Hematopoietic multipotent progenitor cell treated with erythropoietin and hydrocortisone succinate and interleukin-3 and kit ligand, for 4 days (in vitro differentiated cells): ENCODE data around the gene SIK3.

Source experiments
- DNase-seq: peaks from one replicate; pipeline ENCODE4 v3.0.0-alpha.2; 2015

The SIK3 gene

GRCh38 chr11:117107701-117108590 is 9.7 kb upstream of the SIK3 start:
- no peak for DNase-seq

- DNase-seq, result no peak
Observed at GRCh38 chr11:117100556-117100955, 2.3 kb upstream of the SIK3 start.

- peak; percentile 44 for DNase-seq
Observed at GRCh38 chr11:117099696-117100095, 1.5 kb upstream of the SIK3 start.

GRCh38 chr11:117097389-117098268 is 599 bp downstream of the SIK3 start:
- DNase-seq, result peak; percentile 56

GRCh38 chr11:117097014-117097388 is 1.2 kb downstream of the SIK3 start:
- DNase-seq, result peak; percentile 35

GRCh38 chr11:117096201-117096991 is 1.8 kb downstream of the SIK3 start:
- peak; percentile 70 for DNase-seq

GRCh38 chr11:117095284-117096161 is 2.7 kb downstream of the SIK3 start:
- peak; percentile 80 for DNase-seq

DNA sequence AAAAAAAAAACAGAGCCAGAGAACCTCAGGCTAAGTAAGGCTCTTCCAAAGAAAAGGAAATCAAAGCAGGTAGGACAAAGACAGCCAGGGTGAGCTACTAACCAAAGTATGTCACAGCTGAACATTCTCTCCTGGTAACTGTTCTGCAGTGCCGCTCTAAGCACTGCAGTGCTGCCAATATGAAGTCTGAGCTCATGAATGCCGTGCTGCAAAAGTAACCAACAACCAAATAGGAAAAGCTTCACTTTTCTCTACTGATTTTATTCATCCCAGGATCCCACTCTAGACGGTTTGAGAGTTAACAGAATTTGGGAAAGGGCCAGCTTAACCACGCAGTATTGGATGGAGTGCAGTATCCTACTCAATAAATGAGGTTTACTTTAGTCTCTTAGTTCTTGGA is 3.5 kb downstream of the SIK3 start:
- DNase-seq, result no peak

DNA sequence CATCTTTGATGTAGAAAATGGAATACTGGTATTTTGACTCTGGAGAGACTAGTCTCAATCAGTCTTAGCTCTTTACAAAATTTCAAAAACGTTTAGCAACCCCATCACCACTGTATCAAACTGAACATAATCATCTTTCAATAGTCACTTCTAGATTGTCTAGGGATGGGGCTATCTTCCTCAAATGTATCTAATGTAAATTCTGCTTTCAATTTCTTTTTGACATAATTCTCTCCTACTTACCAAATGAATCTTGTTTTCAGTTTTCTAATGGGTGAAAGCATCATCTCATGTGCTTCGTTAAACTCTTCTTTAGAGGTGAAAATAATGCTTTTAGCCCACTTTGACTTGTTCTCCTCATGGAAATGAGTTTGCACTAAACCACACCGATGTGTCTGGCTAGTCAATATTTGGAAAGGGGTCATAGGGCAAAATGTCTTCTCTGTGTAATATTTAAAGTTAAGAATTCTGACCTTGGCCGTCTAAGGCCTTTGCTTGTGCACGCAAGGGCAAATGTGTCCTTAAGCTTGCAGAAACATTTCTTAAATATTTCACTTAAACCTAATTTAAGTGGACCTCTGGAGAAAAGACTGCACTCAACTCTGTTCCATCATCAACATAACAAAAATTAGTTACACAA is 5.2 kb downstream of the SIK3 start:
- no peak for DNase-seq

DNA sequence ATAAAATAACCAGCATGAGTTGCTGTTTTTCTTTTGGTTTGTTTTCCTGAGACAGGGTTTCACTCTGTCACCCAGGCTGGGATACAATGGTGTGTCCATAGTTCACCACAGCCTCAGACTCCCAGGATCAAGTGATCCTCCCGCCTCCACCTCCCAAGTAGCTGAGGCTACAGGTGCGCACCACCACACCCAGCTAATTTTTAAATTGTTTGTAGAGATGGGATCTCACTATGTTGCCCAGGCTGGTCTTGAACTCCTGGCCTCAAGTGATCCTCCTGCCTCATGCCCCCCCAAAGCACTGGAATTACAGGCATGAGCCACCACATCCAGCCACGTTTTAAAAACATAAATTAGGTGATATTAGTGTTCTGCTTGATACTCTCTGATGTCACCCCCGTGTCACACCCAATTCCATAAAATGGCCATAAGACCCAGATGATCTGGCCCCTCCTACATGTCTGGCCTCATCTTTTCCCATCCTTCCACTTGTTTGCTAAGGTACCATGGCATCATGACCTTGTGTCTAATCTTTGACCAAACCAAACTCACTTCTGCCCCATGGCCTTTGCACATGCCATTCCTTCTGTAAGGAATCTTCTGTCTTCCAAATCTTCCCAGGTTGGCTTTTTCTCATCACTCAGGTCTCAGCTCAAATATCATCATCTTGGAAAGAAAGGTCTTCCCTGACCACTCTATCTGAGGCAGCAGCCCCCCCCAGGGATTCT is 6.3 kb downstream of the SIK3 start:
- DNase-seq, result no peak

DNA sequence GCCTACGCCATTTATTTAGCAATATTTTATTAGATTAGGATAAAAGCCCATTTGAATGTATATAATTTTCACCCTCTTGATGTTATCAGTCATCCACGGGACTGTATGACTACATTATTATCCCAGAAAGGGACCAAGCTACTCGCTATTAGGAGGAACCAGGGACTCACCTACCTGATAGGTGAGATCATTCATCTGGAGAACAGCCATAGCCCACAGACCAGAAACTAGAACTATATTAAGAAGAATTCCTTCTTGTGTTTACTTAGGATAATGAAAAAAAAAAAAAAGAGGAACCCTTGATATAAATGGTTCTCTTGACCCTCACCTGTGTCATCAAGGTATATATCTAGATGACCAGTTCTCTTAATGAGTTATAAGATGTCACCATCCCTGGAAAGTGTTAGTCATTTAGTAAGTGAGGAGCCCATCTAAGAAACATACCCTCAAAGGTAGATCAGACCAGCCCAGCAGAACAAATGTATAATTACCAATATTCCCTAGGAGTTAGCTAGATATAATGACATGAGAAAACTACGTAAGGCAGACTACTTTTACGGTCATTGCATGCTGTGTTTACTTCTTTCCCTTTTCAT is 8.0 kb downstream of the SIK3 start:
- no peak for DNase-seq

DNA sequence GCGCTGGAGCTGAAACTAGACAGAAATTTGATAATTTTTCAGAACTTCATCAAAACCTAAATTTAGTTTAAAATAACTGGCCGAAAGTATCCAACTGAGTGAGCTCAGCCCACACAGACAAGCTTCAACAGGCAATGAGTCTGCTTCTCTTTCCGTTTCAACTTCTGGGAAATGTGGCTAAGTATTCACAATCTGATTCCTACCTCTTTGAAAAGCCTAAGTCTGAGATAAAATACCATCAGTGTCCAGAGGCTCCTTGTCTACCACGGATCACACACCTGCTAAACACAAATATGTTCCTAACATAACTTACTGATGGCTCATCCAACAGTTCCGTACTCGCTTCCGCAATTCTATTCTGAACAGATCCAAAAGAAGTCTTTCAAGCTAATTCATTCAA is 8.5 kb downstream of the SIK3 start:
- DNase-seq, result no peak

- peak; percentile 72 for DNase-seq
Observed at GRCh38 chr11:117087446-117087845, 10.8 kb downstream of the SIK3 start.

DNA sequence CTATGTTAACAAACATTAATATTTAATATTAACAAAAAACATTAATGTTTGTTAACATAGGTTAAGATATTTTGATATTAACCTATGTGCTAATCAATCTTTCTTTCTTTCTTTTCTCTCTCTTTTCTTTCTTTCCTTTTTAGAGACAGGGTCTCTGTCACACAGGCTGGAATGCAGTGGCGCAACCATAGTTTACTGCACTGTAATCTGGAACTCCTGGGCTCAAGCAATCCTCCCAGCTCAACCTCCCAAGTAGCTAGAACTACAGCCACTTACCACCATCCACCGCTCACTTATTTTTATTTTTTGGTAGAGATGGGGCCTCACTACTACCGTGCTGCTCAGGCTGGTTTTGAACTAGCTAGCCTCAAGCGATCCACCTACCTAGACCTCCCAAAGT is 13.2 kb downstream of the SIK3 start:
- no peak for DNase-seq

GRCh38 chr11:117083011-117083935 is 15.0 kb downstream of the SIK3 start:
- no peak for DNase-seq

DNA sequence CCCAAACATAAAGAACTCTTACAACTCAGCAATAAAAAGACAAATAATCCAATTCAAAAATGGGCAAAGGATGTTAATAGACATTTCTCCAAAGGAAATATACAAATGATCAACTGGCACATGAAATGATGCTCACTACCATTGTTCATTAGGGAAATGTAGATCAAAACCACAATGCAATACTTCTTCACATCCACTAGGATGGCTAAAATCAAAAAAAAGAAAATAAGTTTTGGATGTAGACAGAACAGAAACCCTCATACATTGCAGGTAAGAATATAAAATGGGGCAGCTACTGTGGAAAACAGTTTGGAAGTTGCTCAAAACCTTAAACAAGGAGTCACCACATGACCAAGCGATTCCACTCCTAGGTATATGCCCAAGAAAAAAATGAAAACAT is 16.3 kb downstream of the SIK3 start:
- no peak for DNase-seq

GRCh38 chr11:117080370-117080769 is 17.9 kb downstream of the SIK3 start:
- no peak for DNase-seq

- DNase-seq, result no peak
Observed at GRCh38 chr11:117076941-117077691, 21.1 kb downstream of the SIK3 start.

GRCh38 chr11:117075186-117075585 is 23.0 kb downstream of the SIK3 start:
- DNase-seq, result no peak
